Ascending aorta (tissue), 2 donors: ENCODE data around the gene RABGAP1. TPM values are rescaled to one million over a fixed set of nuclear protein-coding genes. Genes with fewer than 3 reads are reported as not detected.
"Not testable (repeated sequence)": the region's sequence is repeated elsewhere in the genome, so short reads cannot be mapped to it uniquely, and the experiment has no call there.

Experiments used
- DNase-seq, 2 donors: peaks; one replicate each; pipeline ENCODE4 v3.0.0-alpha.2; 2019; ENCODE audit warnings: low spot score in 2 of 2
- H3K27ac ChIP-seq, 2 donors: fragments of 200-600 bp; sonication (generic); one replicate each; pipeline ENCODE4 v1.5.1; 2016 to 2017; ENCODE audit warnings: mild to moderate bottlenecking in 1 of 2
- H3K27me3 ChIP-seq: fragments of 200-600 bp; sonication (generic); one replicate; pipeline ENCODE4 v1.5.1; 2017
- H3K36me3 ChIP-seq, 2 donors: fragments of 200-600 bp; sonication (generic); one replicate each; pipeline ENCODE4 v1.5.1; 2016
- H3K4me1 ChIP-seq, 2 donors: fragments of 200-600 bp; sonication (generic); one replicate each; pipeline ENCODE4 v1.5.1; 2016 to 2017; ENCODE audit warnings: mild to moderate bottlenecking in 1 of 2
- H3K4me3 ChIP-seq, 2 donors: fragments of 200-600 bp; sonication (generic); one replicate each; pipeline ENCODE4 v1.5.1; 2016 to 2017; ENCODE audit warnings: mild to moderate bottlenecking in 1 of 2
- H3K9me3 ChIP-seq, 2 donors: fragments of 200-600 bp; sonication (generic); one replicate each; pipeline ENCODE4 v1.5.1; 2016
- CTCF ChIP-seq, 3 experiments: fragments of 200-600 bp in 2 of 3; fragments of 450-650 bp in 1 of 3; sonication (generic) in 2 of 3; IDR thresholded peaks; one replicate each; pipeline ENCODE4 v1.5.1; 2016 to 2019; ENCODE audit warnings: antibody characterized with exemption in 3 of 3, mild to moderate bottlenecking in 1 of 3, moderate library complexity in 1 of 3
- intact Hi-C: fragments of 100-400 bp; cut with DNase I; formaldehyde crosslinking; loops from one replicate; pipeline ENCODE4 v1.15.1; 2023
- total RNA-seq: library from RNA; depleted of rRNA; stranded (reverse); fragments of >200 nt; gene quantifications from one replicate; pipeline ENCODE4 v1.1.0, GENCODE V29; 2016

RABGAP1 gene
- total RNA-seq: 36.5 TPM

GRCh38 chr9:122940749-122941581 is at the start of gene RABGAP1:
RABGAP1 (plus strand) TSS chr9:122941020; CDS start chr9:122957060, 16,040 bp downstream.
- H3K27me3 ChIP-seq: no peaks in the 10 kb centered on the region
- no peak for TF ChIP-seq CTCF (IDR thresholded peaks at IDR 0.05)
- H3K9me3 ChIP-seq: no peaks in the 10 kb centered on the region
- H3K4me3 ChIP-seq: peak within 1 kb of the TSS; percentile 96 to 97
- peak within 1 kb of the TSS; percentile 90 to 93 for H3K27ac ChIP-seq
- intact Hi-C loops: loop anchor here (1.0 to 5.0 kb wide), 4 partner anchors 10 to 50 kb away; partner anchors contain the start of genes RC3H2 and ZBTB26
- peaks cover 13 to 21% of the 10 kb centered on the region in 2 donors for H3K36me3 ChIP-seq
- DNase-seq: peak; percentile 97 to 100
- peaks cover 9 to 13% of the 10 kb centered on the region in 2 donors for H3K4me1 ChIP-seq

- Histone ChIP-seq H3K4me1 (peaks cover 0 to 18% of the 10 kb centered on the region in 2 donors), H3K4me3 (no peak overlapping the region), H3K27me3 (no peaks in the 10 kb centered on the region), H3K9me3 (no peaks in the 10 kb centered on the region), H3K27ac (no peak overlapping the region), H3K36me3 (peaks cover 20% of the 10 kb centered on the region in 2 donors)
- TF ChIP-seq CTCF (IDR thresholded peaks at IDR 0.05): no peak
- no peak for DNase-seq
- intact Hi-C loops: no loop called here
Observed at GRCh38 chr9:122897969-122898368, 42.9 kb upstream of the RABGAP1 start.

- H3K9me3 ChIP-seq: no peaks in the 10 kb centered on the region
- H3K36me3 ChIP-seq: peaks cover 7 to 11% of the 10 kb centered on the region in 2 donors
- peak overlapping the region; percentile 8 to 20 for H3K4me3 ChIP-seq
- TF ChIP-seq CTCF (IDR thresholded peaks at IDR 0.05): no peak
- no peak for DNase-seq
- H3K27me3 ChIP-seq: no peaks in the 10 kb centered on the region
- H3K27ac ChIP-seq: peak overlapping the region in 1 of 2 donors; percentile 0
- peaks cover 0 to 26% of the 10 kb centered on the region in 2 donors for H3K4me1 ChIP-seq
- intact Hi-C loops: loop anchor here (10.0 kb wide), 2 partner anchors 174 to 1374 kb away; no protein-coding TSS in a partner anchor
Observed at GRCh38 chr9:122900791-122901190, 40.0 kb upstream of the RABGAP1 start.

GRCh38 chr9:122904466-122904822 is 36.4 kb upstream of the RABGAP1 start:
- H3K27ac ChIP-seq: peak overlapping the region; percentile 97 to 98
- DNase-seq: peak in 1 of 2 donors; percentile 67
- intact Hi-C loops: loop anchor here (2.0 to 10.0 kb wide), 4 partner anchors 76 to 1370 kb away; partner anchors contain the start of genes PDCL and STRBP
- peak overlapping the region; percentile 83 to 96 for H3K4me3 ChIP-seq
- no peaks in the 10 kb centered on the region for H3K9me3 ChIP-seq
- no peaks in the 10 kb centered on the region for H3K27me3 ChIP-seq
- peaks cover 0 to 26% of the 10 kb centered on the region in 2 donors for H3K4me1 ChIP-seq
- no peak for TF ChIP-seq CTCF (IDR thresholded peaks at IDR 0.05)
- H3K36me3 ChIP-seq: peaks cover 0 to 2% of the 10 kb centered on the region in 2 donors

GRCh38 chr9:122904823-122905710 is 35.8 kb upstream of the RABGAP1 start, which contains the start of gene RC3H2:
RC3H2 (minus strand) TSS chr9:122905359; CDS start chr9:122897509, 7,850 bp downstream.
- no peaks in the 10 kb centered on the region for H3K27me3 ChIP-seq
- no peak for TF ChIP-seq CTCF (IDR thresholded peaks at IDR 0.05)
- DNase-seq: peak; percentile 98 to 100
- H3K9me3 ChIP-seq: no peaks in the 10 kb centered on the region
- H3K4me3 ChIP-seq: peak within 1 kb of the TSS; percentile 83 to 96
- H3K36me3 ChIP-seq: peaks cover 0 to 6% of the 10 kb centered on the region in 2 donors
- H3K4me1 ChIP-seq: peaks cover 0 to 26% of the 10 kb centered on the region in 2 donors
- H3K27ac ChIP-seq: peak within 1 kb of the TSS; percentile 97 to 98
- intact Hi-C loops: loop anchor here (1.0 to 10.0 kb wide), 8 partner anchors 8 to 1370 kb away; partner anchors contain the start of genes PDCL, STRBP, ZBTB26 and ZBTB6

GRCh38 chr9:122906122-122906521 is 34.7 kb upstream of the RABGAP1 start:
- Histone ChIP-seq H3K27ac (peak overlapping the region in 1 of 2 donors; percentile 97), H3K4me1 (peaks cover 0 to 23% of the 10 kb centered on the region in 2 donors), H3K36me3 (peaks cover 5 to 16% of the 10 kb centered on the region in 2 donors)
- not testable (repeated sequence) for H3K9me3 ChIP-seq, H3K4me3 ChIP-seq, H3K27me3 ChIP-seq, DNase-seq
- intact Hi-C loops: loop anchor here (10.0 kb wide), 2 partner anchors 169 to 1369 kb away; no protein-coding TSS in a partner anchor
